Endothelial cell of umbilical vein (primary cell): Measurements from ENCODE around the gene PSMB9. TPM values are rescaled to one million over a fixed set of nuclear protein-coding genes. Genes with fewer than 3 reads are reported as not detected.

Experiments used
- BruUV-seq: library from RNA; stranded (reverse); fragments of 400-500 nt; replicated peaks from 2 replicates; lab custom pipeline; 2021; lab: Mats Ljungman, UMichigan
- CTCF ChIA-PET: fragments of 300-600, 350-600 bp; sonication (Branson Sonifier 250); formaldehyde crosslinking; loops from one replicate; lab custom pipeline; 2021; ENCODE audit warnings: antibody characterized with exemption, inconsistent platforms; lab: Charles Lee
- POLR2A ChIA-PET: fragments of 300-600, 350-600 bp; sonication (Branson Sonifier 250); formaldehyde crosslinking; loops from one replicate; lab custom pipeline; 2021; ENCODE audit warnings: antibody characterized with exemption, inconsistent platforms; lab: Charles Lee
- DNase-seq: peaks from one replicate; pipeline ENCODE4 v3.0.0-alpha.2; 2011; ENCODE audit warnings: low read depth, low spot score
- FAIRE-seq: peaks from 2 replicates; lab custom pipeline; 2011; peaks lifted over from hg19 to GRCh38; lab: Jason Lieb, UNC
- H2AFZ ChIP-seq: 2 replicates; pipeline ENCODE4 v1.6.0; 2012; ENCODE audit warnings: low read depth, low read length, control low read depth, inconsistent platforms
- H3K27ac ChIP-seq: 2 replicates; pipeline ENCODE4 v1.5.1; 2011; ENCODE audit warnings: low read depth, mild to moderate bottlenecking, control low read depth, low read length, moderate library complexity; ENCODE audit not compliant: insufficient read depth
- H3K27me3 ChIP-seq, 2 experiments: 2 replicates each; pipeline versions ENCODE4 v1.6.0 to v1.6.1; 2011; ENCODE audit warnings: low read length in 2 of 2, mixed read lengths in 1 of 2; ENCODE audit not compliant: control insufficient read depth in 2 of 2, insufficient read depth in 2 of 2
- H3K36me3 ChIP-seq, 2 experiments: 2 replicates in 1 of 2; 3 replicates in 1 of 2; pipeline ENCODE4 v1.5.1; 2011; ENCODE audit warnings: low read length in 2 of 2, mild to moderate bottlenecking in 1 of 2, moderate library complexity in 1 of 2; ENCODE audit not compliant: control insufficient read depth in 2 of 2, insufficient read depth in 2 of 2; ENCODE audit errors: extremely low read depth in 1 of 2
- H3K4me1 ChIP-seq: 3 replicates; pipeline ENCODE4 v1.5.1; 2011; ENCODE audit warnings: mild to moderate bottlenecking, low read length; ENCODE audit not compliant: control insufficient read depth, insufficient read depth; ENCODE audit errors: extremely low read depth
- H3K4me2 ChIP-seq: 2 replicates; pipeline ENCODE4 v1.6.1; 2011; ENCODE audit warnings: low read length, control low read depth, mixed read lengths; ENCODE audit not compliant: insufficient read depth
- H3K4me3 ChIP-seq, 3 experiments: fragments of 200-600 bp in 1 of 3; sonication (generic), shearing (Covaris generic) in 1 of 3; replicated peaks in 1 of 3; 2 replicates each; pipeline ENCODE4 v1.5.1; 2011 to 2016; ENCODE audit warnings: control low read depth in 3 of 3, low read length in 3 of 3, mild to moderate bottlenecking in 2 of 3, inconsistent platforms in 1 of 3, low read depth in 1 of 3, moderate library complexity in 1 of 3; ENCODE audit not compliant: insufficient read depth in 1 of 3
- H3K79me2 ChIP-seq: 2 replicates; pipeline ENCODE4 v1.6.0; 2012; ENCODE audit warnings: low read length, inconsistent platforms; ENCODE audit not compliant: control insufficient read depth, insufficient read depth
- H3K9ac ChIP-seq: replicated peaks from 2 replicates; pipeline ENCODE3; 2011; ENCODE audit warnings: low read length, control low read depth; ENCODE audit not compliant: insufficient read depth; ENCODE audit errors: extremely low read depth
- H3K9me1 ChIP-seq: replicated peaks from 3 replicates; pipeline ENCODE4 v1.6.0; 2011; ENCODE audit warnings: mild to moderate bottlenecking, low read length; ENCODE audit not compliant: control insufficient read depth, insufficient read depth; ENCODE audit errors: extremely low read depth
- H3K9me3 ChIP-seq: replicated peaks from 2 replicates; pipeline ENCODE4 v1.5.1; 2012; ENCODE audit warnings: low read length, inconsistent platforms; ENCODE audit not compliant: control insufficient read depth, insufficient read depth
- H4K20me1 ChIP-seq: replicated peaks from 2 replicates; pipeline ENCODE3; 2011; ENCODE audit warnings: mild to moderate bottlenecking, low read length; ENCODE audit not compliant: control insufficient read depth, insufficient read depth; ENCODE audit errors: extremely low read depth
- CTCF ChIP-seq, 2 donors: IDR thresholded peaks; 1 replicate in 1 of 2; 2 replicates in 1 of 2; pipeline ENCODE4 v1.5.1; 2011; ENCODE audit warnings: low read length in 2 of 2, mild to moderate bottlenecking in 2 of 2, moderate library complexity in 2 of 2, control low read depth in 1 of 2, inconsistent platforms in 1 of 2, low read depth in 1 of 2; ENCODE audit not compliant: insufficient read depth in 1 of 2; ENCODE audit errors: extremely low read depth in 1 of 2
- EZH2 ChIP-seq: IDR thresholded peaks from 2 replicates; pipeline ENCODE4 v1.6.1; 2012; ENCODE audit warnings: borderline replicate concordance, low read depth, mild to moderate bottlenecking, moderate library complexity, low read length, inconsistent platforms; ENCODE audit not compliant: severe bottlenecking
- FOS ChIP-seq: IDR thresholded peaks from 2 replicates; pipeline ENCODE4 v1.6.1; 2011; ENCODE audit warnings: mild to moderate bottlenecking, low read length, moderate library complexity, borderline replicate concordance; ENCODE audit not compliant: insufficient read depth
- GATA2 ChIP-seq: IDR thresholded peaks from 2 replicates; pipeline ENCODE4 v1.7.0; 2011; ENCODE audit warnings: low read depth, mild to moderate bottlenecking, moderate library complexity, mixed read lengths, low read length; ENCODE audit not compliant: insufficient read length, insufficient read depth
- JUN ChIP-seq: IDR thresholded peaks from 2 replicates; pipeline ENCODE4 v1.6.1; 2011; ENCODE audit warnings: borderline replicate concordance, low read depth; ENCODE audit not compliant: insufficient read length, insufficient read depth
- MAX ChIP-seq: IDR thresholded peaks from 2 replicates; pipeline ENCODE4 v1.6.1; 2011; ENCODE audit not compliant: insufficient read depth, insufficient read length
- MYC ChIP-seq: IDR thresholded peaks from one replicate; pipeline ENCODE4 v1.6.1; 2011; ENCODE audit warnings: mild to moderate bottlenecking, low read depth, low read length
- POLR2A ChIP-seq: IDR thresholded peaks from 2 replicates; pipeline ENCODE4 v1.6.1; 2012; ENCODE audit warnings: low read depth, mild to moderate bottlenecking, control low read depth, low read length
- POLR2AphosphoS5 ChIP-seq: IDR thresholded peaks from 2 replicates; pipeline ENCODE4 v1.6.1; 2012; ENCODE audit warnings: low read depth, mild to moderate bottlenecking, control low read depth, low read length, moderate library complexity; ENCODE audit not compliant: insufficient read depth
- dilution Hi-C: fragments of 300-500 bp; cut with MboI; formaldehyde crosslinking; loops from one replicate; pipeline ENCODE4 v1.15.0; 2019; ENCODE audit warnings: low sequenced_read_pairs; ENCODE audit not compliant: extremely low pct_ligation_motif_present
- intact Hi-C: fragments of 100-400 bp; cut with micrococcal nuclease; formaldehyde crosslinking; loops from one replicate; pipeline ENCODE4 v1.10.0; 2022
- polyA plus RNA-seq, 4 experiments: library from polyadenylated mRNA; depleted of rRNA in 3 of 4; stranded (reverse) in 3 of 4; unstranded in 1 of 4; fragments of >200 nt; gene quantifications; 2 replicates each; pipeline versions ENCODE4 v1.2.1 to v1.2.3, GENCODE V29; 2011 to 2012; ENCODE audit warnings: missing spikeins in 1 of 4
- total RNA-seq: library from RNA; stranded (reverse); gene quantifications from 2 replicates; pipeline ENCODE4 v1.2.3, GENCODE V29; 2021

PSMB9 gene
- total and polyA plus RNA-seq, 2 donors (not counting 3 experiments of a cell fraction or from before 2014, with no cell fraction given): 6.3 TPM

GRCh38 chr6:32840604-32841246, 13.3 kb upstream of the PSMB9 start:
- Histone ChIP-seq H3K4me2 (no peak overlapping the region), H3K9me3 (no peaks in the 10 kb centered on the region), H3K79me2 (peaks cover 9% of the 10 kb centered on the region), H3K4me3 (no peak overlapping the region), H3K27ac (no peak overlapping the region), H3K27me3 (no peaks in the 10 kb centered on the region), H4K20me1 (no peaks in the 10 kb centered on the region), H3K4me1 (peaks cover 12% of the 10 kb centered on the region), H3K36me3 (no peaks in the 10 kb centered on the region), H3K9me1 (no peaks in the 10 kb centered on the region), H2AFZ (no peak overlapping the region), H3K9ac (no peak overlapping the region)
- no TSS peak for BruUV-seq
- intact Hi-C loops: loop anchor here (5.0 kb wide), 1 partner anchor 132 kb away; no protein-coding TSS in a partner anchor
- TF ChIP-seq MYC: no peak
- no peak for TF ChIP-seq POLR2A
- TF ChIP-seq MAX: no peak
- TF ChIP-seq JUN: no peak
- TF ChIP-seq FOS: no peak
- no peak for TF ChIP-seq CTCF (IDR thresholded peaks at IDR 0.05; ENCODE audit: extremely low read depth in 1 of 2, insufficient read depth in 1 of 2, low read depth in 1 of 2, low read length in 2 of 2)
- TF ChIP-seq POLR2AphosphoS5: no peak
- TF ChIP-seq EZH2: no peak
- no peak for TF ChIP-seq GATA2
- ChIA-PET CTCF (interaction anchor here (1.8 to 11.0 kb wide), 3 partner anchors 13 to 29 kb away, joined by 9 to 397 read pairs (median 274); partner anchors contain the start of genes PSMB9 and TAP1), POLR2A (no interaction called here)
- dilution Hi-C loops: no loop called here
- FAIRE-seq (no peak), DNase-seq (no peak)
